ENCODE results near the gene MLNR.
A peak's percentile ranks its signal among the peaks of the same experiment; 100 is the strongest.

Gene MLNR

DNA sequence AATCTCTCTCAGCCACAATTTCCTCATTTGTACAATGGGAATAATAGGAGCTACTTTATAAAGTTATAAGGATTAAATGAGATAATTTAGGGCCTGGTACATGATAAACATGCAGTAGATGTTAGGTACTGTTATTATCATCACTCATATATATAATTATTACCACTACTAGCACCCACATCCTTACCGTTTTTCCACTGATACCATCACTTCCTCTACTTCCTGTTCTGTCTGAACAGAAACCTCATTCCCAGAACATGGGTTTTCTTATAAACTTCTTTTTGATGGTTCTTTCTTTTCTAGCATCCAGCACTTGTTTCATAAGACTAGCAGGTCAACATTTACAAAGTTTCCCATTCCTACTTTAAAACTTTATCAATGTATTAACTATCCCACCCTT is 33.9 kb downstream of the MLNR start:
- Histone ChIP-seq H3K36me3 (ENCODE audit: control insufficient read depth, insufficient read depth, low read length, severe bottlenecking) (peaks cover 43% of the 10 kb centered on the region), H3K9me3 (ENCODE audit: control insufficient read depth, low read length) (no peaks in the 10 kb centered on the region), H3K27me3 (replicated peaks; ENCODE audit: control insufficient read depth, insufficient read depth, low read length) (no peaks in the 10 kb centered on the region), H3K9ac (ENCODE audit: low read length) (no peak overlapping the region), H3K4me1 (ENCODE audit: control insufficient read depth, insufficient read depth, low read length) (peaks cover 21% of the 10 kb centered on the region), H3K4me3 (ENCODE audit: low read length) (no peak overlapping the region)
- no peak for DNase-seq (ENCODE audit: low read depth)

DNA sequence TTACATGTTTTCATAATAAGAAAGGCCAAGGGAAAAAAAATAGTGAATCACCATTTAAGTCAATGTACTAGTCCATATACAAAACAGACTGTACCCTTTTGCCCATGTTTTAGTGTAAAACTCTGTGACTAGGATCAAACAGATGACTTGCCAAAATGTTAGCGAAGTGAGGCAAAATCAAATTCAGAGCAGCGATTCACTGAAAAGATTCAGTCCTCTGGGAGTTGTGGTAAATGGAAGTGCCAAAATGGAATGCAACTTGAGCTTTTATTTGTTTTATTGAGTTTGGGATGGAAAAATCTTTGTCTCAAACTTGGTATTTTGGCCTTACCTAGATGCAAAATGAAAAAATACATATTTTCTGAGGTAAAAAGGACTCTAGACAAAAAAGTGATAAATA is 36.7 kb downstream of the MLNR start:
- no peaks in the 10 kb centered on the region for H3K27me3 ChIP-seq (replicated peaks; ENCODE audit: control insufficient read depth, insufficient read depth, low read length)
- H3K4me3 ChIP-seq (ENCODE audit: low read length), result peak overlapping the region; percentile 55
- peak; percentile 52 for DNase-seq (ENCODE audit: low read depth)
- H3K9ac ChIP-seq (ENCODE audit: low read length), result peak overlapping the region; percentile 47
- H3K9me3 ChIP-seq (ENCODE audit: control insufficient read depth, low read length), result no peaks in the 10 kb centered on the region
- peaks cover 17% of the 10 kb centered on the region for H3K4me1 ChIP-seq (ENCODE audit: control insufficient read depth, insufficient read depth, low read length)
- H3K36me3 ChIP-seq (ENCODE audit: control insufficient read depth, insufficient read depth, low read length, severe bottlenecking), result peaks cover 65% of the 10 kb centered on the region

DNA sequence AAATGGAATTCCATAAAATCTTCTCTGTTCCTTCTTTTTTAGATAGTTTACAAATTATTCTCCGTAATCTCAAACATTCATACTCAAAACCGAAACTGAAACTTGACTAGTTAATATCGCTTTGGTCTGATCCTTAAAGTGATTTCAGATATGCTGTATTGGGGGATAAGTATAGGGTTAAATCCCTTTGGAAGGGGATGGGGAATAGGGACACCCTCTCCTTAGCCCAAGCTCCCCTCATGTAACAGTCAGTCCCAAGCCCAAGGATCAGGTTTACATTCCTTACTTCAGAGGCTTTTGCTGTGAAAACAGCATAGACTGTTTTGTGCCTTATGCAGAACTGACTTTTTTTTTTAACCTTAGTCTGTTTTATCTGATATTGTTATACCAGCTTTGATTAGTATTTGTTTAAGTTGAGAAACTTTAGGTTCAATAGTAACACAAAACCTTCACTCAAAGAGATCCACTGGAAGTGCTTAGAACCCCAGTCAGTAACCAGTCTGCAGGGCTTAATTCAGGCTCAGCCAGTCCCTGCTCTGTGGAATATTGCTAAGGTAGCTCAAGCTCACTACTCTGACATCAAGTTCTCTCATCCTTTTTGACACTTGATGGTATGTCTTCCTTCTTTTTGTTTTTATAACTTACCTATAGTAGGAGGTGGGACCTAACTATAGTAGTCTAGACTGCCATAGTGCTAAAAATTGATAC is 38.1 kb downstream of the MLNR start:
- H3K9me3 ChIP-seq (ENCODE audit: control insufficient read depth, low read length), result no peaks in the 10 kb centered on the region
- H3K9ac ChIP-seq (ENCODE audit: low read length), result peak overlapping the region; percentile 74
- no peak for DNase-seq (ENCODE audit: low read depth)
- H3K36me3 ChIP-seq (ENCODE audit: control insufficient read depth, insufficient read depth, low read length, severe bottlenecking), result peaks cover 72% of the 10 kb centered on the region
- no peaks in the 10 kb centered on the region for H3K27me3 ChIP-seq (replicated peaks; ENCODE audit: control insufficient read depth, insufficient read depth, low read length)
- peaks cover 17% of the 10 kb centered on the region for H3K4me1 ChIP-seq (ENCODE audit: control insufficient read depth, insufficient read depth, low read length)
- peak overlapping the region; percentile 67 for H3K4me3 ChIP-seq (ENCODE audit: low read length)

DNA sequence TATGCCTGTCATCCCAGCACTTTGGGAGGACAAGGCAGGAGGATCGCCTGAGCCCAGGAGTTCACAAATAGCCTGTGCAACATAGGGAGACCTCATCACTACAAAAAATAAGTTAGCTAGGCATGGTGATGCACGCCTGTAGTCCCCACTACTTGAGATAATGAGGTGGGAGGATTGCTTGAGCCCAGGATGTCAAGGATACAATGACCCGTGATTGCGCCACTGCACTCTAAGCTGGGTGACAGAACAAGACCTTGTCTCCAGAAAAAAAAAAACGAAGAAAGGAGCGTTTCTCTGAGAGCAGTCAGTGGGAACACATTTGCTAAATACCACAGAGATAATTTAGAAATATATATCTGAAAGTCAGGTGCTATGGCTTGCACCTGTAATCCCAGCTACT is 39.4 kb downstream of the MLNR start:
- no peaks in the 10 kb centered on the region for H3K27me3 ChIP-seq (replicated peaks; ENCODE audit: control insufficient read depth, insufficient read depth, low read length)
- DNase-seq (ENCODE audit: low read depth), result no peak
- no peak overlapping the region for H3K9ac ChIP-seq (ENCODE audit: low read length)
- H3K4me1 ChIP-seq (ENCODE audit: control insufficient read depth, insufficient read depth, low read length), result peaks cover 17% of the 10 kb centered on the region
- H3K36me3 ChIP-seq (ENCODE audit: control insufficient read depth, insufficient read depth, low read length, severe bottlenecking), result peaks cover 69% of the 10 kb centered on the region
- no peak overlapping the region for H3K4me3 ChIP-seq (ENCODE audit: low read length)
- H3K9me3 ChIP-seq (ENCODE audit: control insufficient read depth, low read length), result no peaks in the 10 kb centered on the region

DNA sequence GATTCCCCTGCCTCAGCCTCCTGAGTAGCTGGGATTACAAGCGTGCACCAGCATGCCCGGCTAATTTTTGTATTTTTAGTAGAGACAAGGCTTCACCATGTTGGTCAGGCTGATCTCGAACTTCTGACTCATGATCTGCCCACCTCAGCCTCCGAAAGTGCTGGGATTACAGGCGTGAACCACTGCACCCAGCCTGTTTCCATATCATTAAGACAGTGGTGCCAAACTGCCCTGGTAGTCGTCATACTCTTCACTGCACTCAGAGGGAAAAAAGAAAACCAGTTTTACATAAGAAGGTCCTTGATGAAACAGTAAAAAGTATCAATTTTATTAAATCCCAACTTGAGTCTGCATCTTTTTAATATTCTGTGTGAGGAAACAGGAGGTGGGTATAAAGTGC is 42.5 kb downstream of the MLNR start:
- Histone ChIP-seq H3K9me3 (ENCODE audit: control insufficient read depth, low read length) (no peaks in the 10 kb centered on the region), H3K36me3 (ENCODE audit: control insufficient read depth, insufficient read depth, low read length, severe bottlenecking) (peaks cover 65% of the 10 kb centered on the region), H3K27me3 (replicated peaks; ENCODE audit: control insufficient read depth, insufficient read depth, low read length) (no peaks in the 10 kb centered on the region), H3K4me3 (ENCODE audit: low read length) (no peak overlapping the region), H3K9ac (ENCODE audit: low read length) (no peak overlapping the region), H3K4me1 (ENCODE audit: control insufficient read depth, insufficient read depth, low read length) (no peaks in the 10 kb centered on the region)
- no peak for DNase-seq (ENCODE audit: low read depth)

DNA sequence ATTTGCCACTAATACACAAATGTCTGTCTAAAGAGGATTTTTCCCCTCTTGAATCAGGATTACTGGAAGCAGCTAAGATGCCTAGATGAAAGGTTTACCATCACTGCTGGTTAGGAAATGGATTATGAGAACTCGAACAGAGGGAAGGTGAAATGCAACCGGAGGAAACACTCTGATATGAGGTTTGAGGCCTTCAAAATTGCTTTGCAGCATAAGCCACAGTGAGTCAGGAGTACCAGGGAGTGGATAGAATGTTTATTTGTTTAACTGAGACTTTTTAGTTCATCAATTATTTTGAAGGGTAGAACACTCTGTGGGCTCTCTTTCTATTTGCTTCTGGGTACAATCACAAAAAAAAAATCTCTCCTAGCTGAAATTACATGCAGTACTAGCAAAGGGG is 45.7 kb downstream of the MLNR start:
- peaks cover 55% of the 10 kb centered on the region for H3K36me3 ChIP-seq (ENCODE audit: control insufficient read depth, insufficient read depth, low read length, severe bottlenecking)
- no peak overlapping the region for H3K9ac ChIP-seq (ENCODE audit: low read length)
- no peaks in the 10 kb centered on the region for H3K27me3 ChIP-seq (replicated peaks; ENCODE audit: control insufficient read depth, insufficient read depth, low read length)
- H3K4me3 ChIP-seq (ENCODE audit: low read length), result no peak overlapping the region
- peak; percentile 61 for DNase-seq (ENCODE audit: low read depth)
- no peaks in the 10 kb centered on the region for H3K9me3 ChIP-seq (ENCODE audit: control insufficient read depth, low read length)
- H3K4me1 ChIP-seq (ENCODE audit: control insufficient read depth, insufficient read depth, low read length), result no peaks in the 10 kb centered on the region

DNA sequence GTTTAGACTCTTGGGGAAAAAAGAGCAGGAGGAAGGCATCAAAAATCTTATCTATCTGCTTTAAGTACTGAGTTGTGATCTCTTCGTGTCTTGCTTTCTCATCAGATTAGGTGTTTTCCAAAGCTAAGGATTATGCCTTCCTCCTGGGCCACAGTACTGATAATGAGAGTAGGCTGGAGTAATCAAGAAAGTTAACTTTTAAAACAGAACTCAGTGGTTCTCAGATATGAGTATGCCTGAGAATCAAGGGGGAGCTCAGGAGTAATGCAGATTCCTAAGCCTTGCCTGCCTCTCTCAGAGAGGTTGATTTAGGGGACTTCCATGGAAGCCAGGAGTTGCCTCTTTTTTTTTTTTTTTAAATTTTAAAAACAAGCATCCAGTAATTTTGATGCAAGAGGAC is 51.1 kb downstream of the MLNR start:
- H3K36me3 ChIP-seq (ENCODE audit: control insufficient read depth, insufficient read depth, low read length, severe bottlenecking), result peaks cover 20% of the 10 kb centered on the region
- H3K9ac ChIP-seq (ENCODE audit: low read length), result no peak overlapping the region
- no peaks in the 10 kb centered on the region for H3K4me1 ChIP-seq (ENCODE audit: control insufficient read depth, insufficient read depth, low read length)
- no peak for DNase-seq (ENCODE audit: low read depth)
- no peaks in the 10 kb centered on the region for H3K27me3 ChIP-seq (replicated peaks; ENCODE audit: control insufficient read depth, insufficient read depth, low read length)
- no peaks in the 10 kb centered on the region for H3K9me3 ChIP-seq (ENCODE audit: control insufficient read depth, low read length)
- H3K4me3 ChIP-seq (ENCODE audit: low read length), result no peak overlapping the region

All from adipocyte (in vitro differentiated cells).